ENCODE data around the gene CRB1. TPM values are rescaled to one million over a fixed set of nuclear protein-coding genes. Genes with fewer than 3 reads are reported as not detected.

CRB1 gene
- total RNA-seq, 1 experiment from 2014 or later = not detected

DNA sequence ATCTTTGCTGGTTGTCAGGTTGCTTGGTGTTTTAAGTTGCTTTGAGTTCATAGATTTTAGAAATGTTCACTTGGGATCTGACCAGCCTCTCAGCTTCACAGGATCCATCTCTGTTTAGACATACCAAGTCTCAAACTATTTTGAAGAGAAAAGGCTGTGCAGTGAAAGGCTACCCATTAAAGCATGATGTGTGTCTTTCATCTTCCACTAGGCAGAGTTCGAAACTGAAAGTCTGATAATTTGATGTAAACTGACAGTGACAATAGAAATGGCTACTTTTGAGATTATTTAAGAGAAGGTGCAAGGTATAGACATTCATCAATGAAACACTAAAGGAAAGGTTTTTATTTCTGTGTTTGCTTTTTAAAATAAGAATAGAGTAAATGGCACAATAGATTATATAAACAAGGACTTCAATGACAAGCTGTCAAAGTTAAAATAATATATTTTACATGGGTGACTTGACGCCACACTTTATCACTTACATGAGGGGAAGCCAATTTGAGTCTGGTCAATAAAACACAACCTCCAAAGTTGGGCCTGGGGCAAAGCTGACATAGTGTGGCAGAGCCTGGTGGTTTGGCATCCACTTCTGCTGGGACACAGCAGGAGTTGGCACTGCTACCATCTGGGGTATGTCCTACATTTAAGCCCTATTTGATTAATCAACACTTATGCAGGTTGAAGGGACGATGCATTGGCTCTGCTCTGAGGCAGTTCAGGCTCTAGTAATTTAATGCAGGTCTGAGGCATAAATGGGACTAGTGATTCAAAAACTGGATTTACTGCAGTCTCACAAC is 197.7 kb downstream of the CRB1 start:
- Histone ChIP-seq H2AFZ (ENCODE audit: low read length) (no peak overlapping the region), H3K9me3 (ENCODE audit: control insufficient read depth, low read depth, low read length) (no peaks in the 10 kb centered on the region), H4K20me1 (ENCODE audit: control insufficient read depth, insufficient read depth, insufficient read length) (no peaks in the 10 kb centered on the region), H3K23ac (ENCODE audit: insufficient read length, low read depth, low read length) (no peak overlapping the region), H3K79me2 (ENCODE audit: insufficient read depth, low read length) (no peaks in the 10 kb centered on the region), H3K79me1 (ENCODE audit: insufficient read depth, low read depth, low read length, poor library complexity, severe bottlenecking) (no peaks in the 10 kb centered on the region), H3K56ac (ENCODE audit: insufficient read length, low read depth, low read length) (no peak overlapping the region), H3K18ac (ENCODE audit: insufficient read length, low read depth, low read length) (no peak overlapping the region), H2BK120ac (ENCODE audit: low read depth, low read length, poor library complexity, severe bottlenecking) (no peak overlapping the region), H2BK5ac (ENCODE audit: insufficient read length, low read length) (no peak overlapping the region), H3T11ph (ENCODE audit: low read length) (no peak overlapping the region), H3K14ac (ENCODE audit: insufficient read depth, low read length) (no peak overlapping the region), H3K23me2 (ENCODE audit: insufficient read length, low read depth, low read length, poor library complexity, severe bottlenecking) (no peaks in the 10 kb centered on the region), H4K91ac (ENCODE audit: insufficient read length, low read depth, low read length) (no peak overlapping the region), H3K9ac (ENCODE audit: extremely low read depth, insufficient read length, low read length) (no peak overlapping the region), H4K8ac (replicated peaks; ENCODE audit: insufficient read length, low read depth, low read length) (no peak overlapping the region), H2BK20ac (ENCODE audit: low read depth, low read length, poor library complexity, severe bottlenecking) (no peak overlapping the region), H3K27ac (ENCODE audit: insufficient read length, low read depth, low read length) (no peak overlapping the region), H2BK15ac (ENCODE audit: low read depth, low read length) (no peak overlapping the region), H3K4me1 (ENCODE audit: insufficient read depth, low read length) (peaks cover 12% of the 10 kb centered on the region), H3K4me2 (ENCODE audit: insufficient read depth, insufficient read length, low read length) (no peak overlapping the region), H4K5ac (ENCODE audit: insufficient read length, low read depth, low read length) (no peak overlapping the region), H3K4ac (ENCODE audit: low read depth, low read length) (no peak overlapping the region), H3K27me3 (ENCODE audit: insufficient read depth, low read length) (no peaks in the 10 kb centered on the region), H2AK5ac (ENCODE audit: insufficient read length, low read length) (no peak overlapping the region), H2BK12ac (ENCODE audit: insufficient read length, low read depth, low read length) (no peak overlapping the region)
- no CpG with 5 or more reads among the region's 3 CpGs for WGBS (ENCODE audit: extremely low coverage, insufficient read length, low lambda C conversion rate)
- TF ChIP-seq, protein P1, sequence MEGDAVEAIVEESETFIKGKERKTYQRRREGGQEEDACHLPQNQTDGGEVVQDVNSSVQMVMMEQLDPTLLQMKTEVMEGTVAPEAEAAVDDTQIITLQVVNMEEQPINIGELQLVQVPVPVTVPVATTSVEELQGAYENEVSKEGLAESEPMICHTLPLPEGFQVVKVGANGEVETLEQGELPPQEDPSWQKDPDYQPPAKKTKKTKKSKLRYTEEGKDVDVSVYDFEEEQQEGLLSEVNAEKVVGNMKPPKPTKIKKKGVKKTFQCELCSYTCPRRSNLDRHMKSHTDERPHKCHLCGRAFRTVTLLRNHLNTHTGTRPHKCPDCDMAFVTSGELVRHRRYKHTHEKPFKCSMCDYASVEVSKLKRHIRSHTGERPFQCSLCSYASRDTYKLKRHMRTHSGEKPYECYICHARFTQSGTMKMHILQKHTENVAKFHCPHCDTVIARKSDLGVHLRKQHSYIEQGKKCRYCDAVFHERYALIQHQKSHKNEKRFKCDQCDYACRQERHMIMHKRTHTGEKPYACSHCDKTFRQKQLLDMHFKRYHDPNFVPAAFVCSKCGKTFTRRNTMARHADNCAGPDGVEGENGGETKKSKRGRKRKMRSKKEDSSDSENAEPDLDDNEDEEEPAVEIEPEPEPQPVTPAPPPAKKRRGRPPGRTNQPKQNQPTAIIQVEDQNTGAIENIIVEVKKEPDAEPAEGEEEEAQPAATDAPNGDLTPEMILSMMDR (conservative IDR thresholded peaks at IDR 0.05) = no peak
- Mint-ChIP-seq H3K4me3 (no peak overlapping the region), H3K27me3 (ENCODE audit: low read depth) (no peaks in the 10 kb centered on the region), H3K27ac (no peak overlapping the region), H3K9me3 (no peaks in the 10 kb centered on the region), H3K4me1 (peaks cover 35% of the 10 kb centered on the region in 2 experiments), H3K36me3 (ENCODE audit: insufficient read depth in 1 of 3, low read depth in 3 of 3) (no peaks in the 10 kb centered on the region)
- DNase-seq = no peak
